ENCODE measurements around the gene TSHZ3. TPM values are rescaled to one million over a fixed set of nuclear protein-coding genes. Genes with fewer than 3 reads are reported as not detected.

The TSHZ3 gene
- polyA plus RNA-seq, 1 experiment, result 10.9 TPM

- ChIA-PET POLR2A (no interaction called here), CTCF (no interaction called here)
- H3K4me3 ChIP-seq (ENCODE audit: low read depth, low read length), result no peak overlapping the region
- no peaks in the 10 kb centered on the region for H3K27me3 ChIP-seq (ENCODE audit: control insufficient read depth, insufficient read depth, low read length)
- H3K9me3 ChIP-seq (ENCODE audit: control insufficient read depth, insufficient read depth, low read length), result no peaks in the 10 kb centered on the region; the same call in 1 of the 2 replicates
- no peak overlapping the region for H3K27ac ChIP-seq (ENCODE audit: low read depth, low read length)
- no peak for DNase-seq (ENCODE audit: low read depth, low spot score)
- no peak for TF ChIP-seq CTCF (IDR thresholded peaks at IDR 0.05; ENCODE audit: low read depth, low read length)
Observed at GRCh38 chr19:31282346-31282745, 66.9 kb downstream of the TSHZ3 start.

- Histone ChIP-seq H3K27ac (ENCODE audit: low read depth, low read length) (no peak overlapping the region), H3K9me3 (ENCODE audit: control insufficient read depth, insufficient read depth, low read length) (no peaks in the 10 kb centered on the region; the same call in 1 of the 2 replicates), H3K27me3 (ENCODE audit: control insufficient read depth, insufficient read depth, low read length) (no peaks in the 10 kb centered on the region), H3K4me3 (ENCODE audit: low read depth, low read length) (no peak overlapping the region)
- DNase-seq (ENCODE audit: low read depth, low spot score), result no peak
- ChIA-PET POLR2A (no interaction called here), CTCF (no interaction called here)
- no peak for TF ChIP-seq CTCF (IDR thresholded peaks at IDR 0.05; ENCODE audit: low read depth, low read length)
Observed at GRCh38 chr19:31280287-31281006, 68.8 kb downstream of the TSHZ3 start.

- POLR2A ChIA-PET, result no interaction called here
- Histone ChIP-seq H3K4me3 (ENCODE audit: low read depth, low read length) (no peak overlapping the region), H3K27ac (ENCODE audit: low read depth, low read length) (no peak overlapping the region), H3K9me3 (ENCODE audit: control insufficient read depth, insufficient read depth, low read length) (no peaks in the 10 kb centered on the region; the same call in 1 of the 2 replicates), H3K27me3 (ENCODE audit: control insufficient read depth, insufficient read depth, low read length) (no peaks in the 10 kb centered on the region)
- no peak for DNase-seq (ENCODE audit: low read depth, low spot score)
- CTCF ChIA-PET, result no interaction called here
- TF ChIP-seq CTCF (IDR thresholded peaks at IDR 0.05; ENCODE audit: low read depth, low read length), result no peak
Observed at GRCh38 chr19:31279436-31279765, 69.8 kb downstream of the TSHZ3 start.

GRCh38 chr19:31278555-31279435, 70.4 kb downstream of the TSHZ3 start:
- Histone ChIP-seq H3K27me3 (ENCODE audit: control insufficient read depth, insufficient read depth, low read length) (no peaks in the 10 kb centered on the region), H3K9me3 (ENCODE audit: control insufficient read depth, insufficient read depth, low read length) (no peaks in the 10 kb centered on the region; the same call in 1 of the 2 replicates), H3K4me3 (ENCODE audit: low read depth, low read length) (no peak overlapping the region), H3K27ac (ENCODE audit: low read depth, low read length) (no peak overlapping the region)
- POLR2A ChIA-PET, result no interaction called here
- CTCF ChIA-PET, result no interaction called here
- no peak for DNase-seq (ENCODE audit: low read depth, low spot score)
- no peak for TF ChIP-seq CTCF (IDR thresholded peaks at IDR 0.05; ENCODE audit: low read depth, low read length)

GRCh38 chr19:31277516-31277915, 71.7 kb downstream of the TSHZ3 start:
- H3K27me3 ChIP-seq (ENCODE audit: control insufficient read depth, insufficient read depth, low read length), result no peaks in the 10 kb centered on the region
- no peak for TF ChIP-seq CTCF (IDR thresholded peaks at IDR 0.05; ENCODE audit: low read depth, low read length)
- ChIA-PET CTCF (no interaction called here), POLR2A (no interaction called here)
- DNase-seq (ENCODE audit: low read depth, low spot score), result no peak
- H3K4me3 ChIP-seq (ENCODE audit: low read depth, low read length), result no peak overlapping the region
- no peak overlapping the region for H3K27ac ChIP-seq (ENCODE audit: low read depth, low read length)
- no peaks in the 10 kb centered on the region; the same call in 1 of the 2 replicates for H3K9me3 ChIP-seq (ENCODE audit: control insufficient read depth, insufficient read depth, low read length)

All from AG04450 (cell line).